Measurements from ENCODE around the gene FOXN1. TPM values are rescaled to one million over a fixed set of nuclear protein-coding genes. Genes with fewer than 3 reads are reported as not detected.
"Not testable (repeated sequence)": the region's sequence is repeated elsewhere in the genome, so short reads cannot be mapped to it uniquely, and the experiment has no call there.

Gene FOXN1
- polyA plus RNA-seq, 1 of the 3 experiments (the other 2 are of a cell fraction): not detected

GRCh38 chr17:28467456-28468025, 38.6 kb upstream of the FOXN1 start:
- no peak for DNase-seq
- Histone ChIP-seq H3K79me2 (ENCODE audit: insufficient read depth) (no peaks in the 10 kb centered on the region), H3K4me1 (ENCODE audit: control insufficient read depth in 1 of 2, insufficient read depth in 2 of 2, low read depth in 1 of 2, low read length in 1 of 2) (peaks cover 0 to 6% of the 10 kb centered on the region in 2 experiments; a peak in 1 of 4 replicates), H3K4me3 (ENCODE audit: low read depth in 2 of 2, low read length in 1 of 2) (no peak overlapping the region), H3F3A (replicated peaks; ENCODE audit: insufficient read depth) (no peaks in the 10 kb centered on the region), H2AFZ (ENCODE audit: low read depth) (no peak overlapping the region), H4K20me1 (ENCODE audit: insufficient read depth) (no peaks in the 10 kb centered on the region), H3K36me3 (replicated peaks in 1 of 2; ENCODE audit: control insufficient read depth in 1 of 2, insufficient read depth in 2 of 2, low read length in 1 of 2) (no peaks in the 10 kb centered on the region), H3K9ac (no peak overlapping the region), H3K27ac (ENCODE audit: low read depth in 2 of 2, low read length in 1 of 2) (no peak overlapping the region), H3K9me2 (no peaks in the 10 kb centered on the region), H3K4me2 (no peak overlapping the region), H3K9me3 (no peaks in the 10 kb centered on the region), H3K27me3 (ENCODE audit: insufficient read depth) (peaks cover 18% of the 10 kb centered on the region; the same call in 1 of the 2 replicates)
- ChIA-PET POLR2A (no interaction called here), CTCF (no interaction called here)
- whole genome bisulfite sequencing (ENCODE audit: low lambda C conversion rate): 74% methylated on average over 17 of the region's 17 CpGs
- TF ChIP-seq REST (IDR thresholded peaks at IDR 0.05; ENCODE audit: low read depth, low read length) (no peak), NFIC (IDR thresholded peaks at IDR 0.05; ENCODE audit: borderline replicate concordance) (no peak), TEAD4 (IDR thresholded peaks at IDR 0.05; ENCODE audit: borderline replicate concordance, insufficient read depth) (no peak), FOXJ3 (CRISPR knock-in tag; IDR thresholded peaks at IDR 0.05) (no peak), SMC3 (IDR thresholded peaks at IDR 0.05; ENCODE audit: low read depth, low read length) (no peak), MXI1 (IDR thresholded peaks at IDR 0.05; ENCODE audit: low read depth, low read length) (no peak), USF1 (IDR thresholded peaks at IDR 0.05; ENCODE audit: borderline replicate concordance, low read depth) (no peak), GABPA (IDR thresholded peaks at IDR 0.05; ENCODE audit: low read depth) (no peak)

- H3K4me2 ChIP-seq; H3K4me3 ChIP-seq (ENCODE audit: low read depth in 2 of 2, low read length in 1 of 2); H3K27ac ChIP-seq (ENCODE audit: low read depth in 2 of 2, low read length in 1 of 2); H3K9me3 ChIP-seq; H3K79me2 ChIP-seq (ENCODE audit: insufficient read depth); POLR2A ChIA-PET; H3K9ac ChIP-seq; DNase-seq; H3K9me2 ChIP-seq; H2AFZ ChIP-seq (ENCODE audit: low read depth); CTCF ChIA-PET; H4K20me1 ChIP-seq (ENCODE audit: insufficient read depth); H3K36me3 ChIP-seq (replicated peaks in 1 of 2; ENCODE audit: control insufficient read depth in 1 of 2, insufficient read depth in 2 of 2, low read length in 1 of 2); H3K4me1 ChIP-seq (ENCODE audit: control insufficient read depth in 1 of 2, insufficient read depth in 2 of 2, low read depth in 1 of 2, low read length in 1 of 2); H3F3A ChIP-seq (replicated peaks; ENCODE audit: insufficient read depth): not testable (repeated sequence)
- H3K27me3 ChIP-seq (ENCODE audit: insufficient read depth): 0 out of 2 replicates have a peak, but pooled peaks cover 15% of the 10 kb centered on the region
- WGBS (ENCODE audit: low lambda C conversion rate): 67% methylated on average over 20 of the region's 20 CpGs
These were observed 38.0 kb upstream of the FOXN1 start for GRCh38 chr17:28468033-28468735.
